GM21390 (cell line): ENCODE data around the gene MADCAM1.

Experiments
- ATAC-seq: cut with Tn5 transposase; IDR thresholded peaks from one replicate; pipeline ENCODE4 v1.9.1; 2021; ENCODE audit not compliant: unreplicated experiment

The MADCAM1 gene

DNA sequence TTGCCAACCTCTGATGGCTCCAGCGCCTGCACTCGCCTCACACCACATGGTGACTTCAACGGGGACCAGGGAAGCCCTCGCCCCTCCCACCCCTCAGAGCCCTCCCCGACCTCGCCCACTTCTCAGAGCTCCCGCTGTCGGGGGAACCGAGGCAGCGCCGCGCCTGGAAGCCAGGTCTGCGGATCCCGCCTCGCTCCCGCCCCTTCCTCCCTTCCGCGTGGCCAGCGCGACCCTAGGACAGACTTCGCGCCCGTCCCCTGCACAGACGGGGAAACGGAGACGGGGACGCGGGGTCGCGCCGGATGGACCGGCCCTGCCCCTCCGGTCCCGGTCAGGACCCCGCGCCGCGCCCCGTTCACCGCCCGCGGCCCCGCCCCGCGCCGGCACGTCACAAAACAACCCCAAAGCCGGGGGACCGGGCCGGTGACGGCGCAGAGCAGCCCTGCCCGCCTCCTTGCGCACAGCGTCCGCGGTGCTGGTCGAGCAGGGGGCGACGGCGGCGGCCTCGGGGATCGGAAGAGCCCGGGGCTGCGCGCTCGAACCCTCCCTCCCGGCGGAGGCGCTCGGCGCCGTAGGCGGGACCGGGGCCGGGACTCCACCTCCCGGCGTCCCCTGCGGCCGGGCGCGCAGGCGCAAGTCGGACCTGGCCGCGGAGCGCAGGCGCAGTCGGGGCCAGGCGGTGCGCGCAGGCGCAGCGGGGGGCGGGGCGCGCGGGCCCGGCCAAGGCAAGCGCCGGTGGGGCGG lies 34.9 kb downstream of the MADCAM1 start:
- peak; percentile 53 for ATAC-seq

DNA sequence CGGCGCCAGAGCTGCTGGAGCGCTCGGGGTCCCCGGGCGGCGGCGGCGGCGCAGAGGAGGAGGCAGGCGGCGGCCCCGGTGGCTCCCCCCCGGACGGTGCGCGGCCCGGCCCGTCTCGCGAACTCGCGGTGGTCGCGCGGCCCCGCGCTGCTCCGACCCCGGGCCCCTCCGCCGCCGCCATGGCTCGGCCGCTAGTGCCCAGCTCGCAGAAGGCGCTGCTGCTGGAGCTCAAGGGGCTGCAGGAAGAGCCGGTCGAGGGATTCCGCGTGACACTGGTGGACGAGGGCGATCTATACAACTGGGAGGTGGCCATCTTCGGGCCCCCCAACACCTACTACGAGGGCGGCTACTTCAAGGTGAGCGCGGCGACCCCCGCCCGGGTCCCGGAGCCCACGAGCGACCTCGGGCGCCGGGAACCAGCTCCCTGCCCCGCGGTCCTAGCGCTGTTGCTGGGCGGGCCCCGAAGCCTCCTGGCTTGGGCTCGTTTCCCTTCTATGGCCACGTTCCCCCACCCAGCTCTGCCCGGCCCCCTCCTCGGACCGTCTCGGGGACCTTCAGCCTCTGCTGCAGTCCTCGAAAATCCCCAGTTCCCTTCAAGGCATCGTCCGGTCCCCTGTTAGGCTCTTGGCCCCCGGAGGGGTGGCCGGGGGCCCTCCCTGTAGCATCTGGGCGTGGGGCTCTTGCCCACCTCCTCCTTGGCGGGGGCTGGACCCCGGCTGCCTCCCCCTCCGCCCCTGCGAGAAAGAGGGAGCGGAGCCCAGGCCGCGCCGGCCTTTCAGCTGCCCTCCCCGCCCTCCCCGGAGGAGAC lies 35.7 kb downstream of the MADCAM1 start, which contains the start of gene CDC34:
Gene CDC34 (plus strand): TSS at position 8 of the 808 bp plus-strand sequence. CDS start 172 bp downstream, at position 180.
- ATAC-seq, result peak; percentile 3

DNA sequence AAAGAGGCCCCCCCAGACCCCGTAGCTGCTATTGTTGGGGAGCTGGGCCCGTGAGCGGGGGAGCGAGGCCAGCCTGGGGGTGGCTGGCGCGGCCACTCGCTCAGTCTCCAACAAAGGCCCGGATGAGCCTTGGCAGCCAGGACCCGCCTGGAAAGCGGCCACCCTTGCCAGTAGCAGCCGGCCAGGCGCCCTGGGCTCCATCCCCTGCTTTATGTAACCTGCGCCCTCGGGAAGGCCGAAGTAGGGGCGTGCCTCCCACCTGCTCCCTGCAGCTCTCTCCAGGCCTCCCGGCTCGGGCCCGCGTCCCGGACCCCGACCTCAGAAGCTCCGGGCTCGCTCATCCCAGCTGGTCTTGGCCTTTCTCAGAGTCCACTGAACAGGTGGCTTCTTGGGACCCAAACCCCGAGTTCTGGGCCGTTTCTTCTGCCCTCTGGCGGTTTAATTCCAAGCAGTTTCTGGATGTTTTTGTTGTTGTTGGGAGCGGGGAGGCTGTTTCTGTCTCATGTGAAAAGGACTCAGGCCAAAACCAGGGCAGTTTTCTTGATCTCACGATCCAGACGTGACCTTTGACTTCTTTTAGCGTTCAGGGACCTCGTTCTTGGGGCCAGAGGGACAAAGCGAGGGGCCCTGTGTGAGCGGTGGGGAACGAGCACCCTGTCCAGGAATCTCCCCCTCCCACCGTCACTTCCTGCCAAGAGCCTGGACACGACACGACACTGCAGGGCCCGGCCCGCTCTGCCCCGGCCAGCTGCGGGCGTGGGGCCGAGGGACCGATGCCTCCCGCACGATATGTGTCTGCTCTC lies 36.5 kb downstream of the MADCAM1 start:
- no peak for ATAC-seq

DNA sequence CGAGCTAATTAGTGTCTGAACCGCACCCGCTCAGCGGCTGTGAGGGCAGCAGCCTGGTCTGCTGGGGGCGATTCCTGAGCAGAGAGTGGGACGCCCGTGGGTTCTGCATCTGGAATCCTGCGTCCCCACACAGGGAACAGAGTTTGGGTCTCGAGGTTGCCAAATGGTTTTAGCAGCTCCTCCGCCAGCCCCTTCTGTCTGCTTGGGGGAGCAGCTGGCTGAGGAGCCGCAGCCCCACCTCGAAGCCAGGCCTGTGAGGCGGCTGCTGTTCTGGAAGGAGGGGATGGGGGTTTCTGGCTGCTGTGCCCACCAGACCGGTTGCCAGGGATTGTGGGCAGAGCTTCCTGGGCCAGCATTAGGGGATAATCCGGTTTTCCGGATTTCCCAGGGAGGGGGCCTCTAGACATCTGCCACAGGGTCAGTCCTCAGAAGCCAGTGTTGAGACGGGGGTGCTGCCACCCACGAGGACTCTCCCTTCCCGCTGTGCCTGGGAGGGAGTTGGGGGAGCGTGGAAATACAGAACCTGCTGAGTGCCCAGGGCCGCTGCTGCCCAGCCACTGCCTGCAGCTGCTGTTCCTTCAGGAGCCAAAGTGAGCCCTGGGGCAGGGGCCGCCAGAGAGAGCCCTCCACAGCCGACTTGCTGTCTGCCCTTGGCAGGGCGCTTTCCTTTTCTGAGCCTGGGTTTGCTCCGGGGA lies 37.2 kb downstream of the MADCAM1 start:
- no peak for ATAC-seq

- no peak for ATAC-seq
These were observed 37.8 kb downstream of the MADCAM1 start for GRCh38 chr19:534088-534487.

DNA sequence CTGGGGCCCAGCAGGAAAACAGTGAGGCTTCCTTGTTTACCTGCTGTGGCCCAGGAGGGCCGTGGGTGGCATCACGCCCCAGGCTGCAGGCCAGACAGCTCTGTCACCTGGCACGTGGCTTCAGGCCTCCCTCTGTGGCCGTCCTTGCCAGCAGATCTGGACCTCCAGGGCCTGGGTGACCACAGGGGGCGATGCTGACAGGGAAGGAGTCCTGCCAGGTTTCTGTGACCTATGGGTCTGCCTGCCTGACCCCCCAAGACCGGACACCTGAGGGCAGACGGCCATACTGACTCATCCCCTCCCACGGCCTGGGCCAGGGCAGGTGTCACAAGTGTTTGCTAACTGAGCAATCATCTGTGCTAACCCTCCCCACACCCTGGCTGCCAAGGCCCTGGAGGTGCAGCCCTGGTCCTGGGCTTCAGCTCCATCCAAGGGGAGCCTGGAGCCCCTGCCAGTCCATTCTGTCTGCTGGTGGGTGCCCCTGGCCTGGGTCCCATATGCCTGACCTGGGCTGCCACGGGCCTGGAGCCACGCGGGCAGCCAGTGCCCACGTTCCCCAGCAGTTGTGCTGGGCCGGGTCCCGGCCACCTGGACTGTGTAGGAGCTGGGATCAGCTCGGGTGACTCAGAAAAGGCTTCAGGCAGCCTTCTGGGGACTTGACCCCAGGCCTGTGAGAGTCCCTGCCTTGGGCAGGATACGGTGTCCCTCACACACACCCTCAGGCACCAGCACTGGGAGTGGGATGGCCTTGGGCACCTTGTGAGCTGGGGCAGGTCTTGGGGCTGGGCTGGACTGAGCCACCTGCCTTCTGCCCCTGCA lies 38.9 kb downstream of the MADCAM1 start:
- ATAC-seq, result no peak

- ATAC-seq, result no peak
These were observed 40.0 kb downstream of the MADCAM1 start for GRCh38 chr19:536031-536880.

GRCh38 chr19:536881-537404 lies 40.7 kb downstream of the MADCAM1 start:
- no peak for ATAC-seq

GRCh38 chr19:538641-539428 lies 42.5 kb downstream of the MADCAM1 start:
- ATAC-seq, result no peak

- no peak for ATAC-seq
These were observed 43.2 kb downstream of the MADCAM1 start for GRCh38 chr19:539429-540030.

- ATAC-seq, result no peak
These were observed 44.8 kb downstream of the MADCAM1 start for GRCh38 chr19:540867-541637.

GRCh38 chr19:541699-542098 lies 45.4 kb downstream of the MADCAM1 start:
- no peak for ATAC-seq

DNA sequence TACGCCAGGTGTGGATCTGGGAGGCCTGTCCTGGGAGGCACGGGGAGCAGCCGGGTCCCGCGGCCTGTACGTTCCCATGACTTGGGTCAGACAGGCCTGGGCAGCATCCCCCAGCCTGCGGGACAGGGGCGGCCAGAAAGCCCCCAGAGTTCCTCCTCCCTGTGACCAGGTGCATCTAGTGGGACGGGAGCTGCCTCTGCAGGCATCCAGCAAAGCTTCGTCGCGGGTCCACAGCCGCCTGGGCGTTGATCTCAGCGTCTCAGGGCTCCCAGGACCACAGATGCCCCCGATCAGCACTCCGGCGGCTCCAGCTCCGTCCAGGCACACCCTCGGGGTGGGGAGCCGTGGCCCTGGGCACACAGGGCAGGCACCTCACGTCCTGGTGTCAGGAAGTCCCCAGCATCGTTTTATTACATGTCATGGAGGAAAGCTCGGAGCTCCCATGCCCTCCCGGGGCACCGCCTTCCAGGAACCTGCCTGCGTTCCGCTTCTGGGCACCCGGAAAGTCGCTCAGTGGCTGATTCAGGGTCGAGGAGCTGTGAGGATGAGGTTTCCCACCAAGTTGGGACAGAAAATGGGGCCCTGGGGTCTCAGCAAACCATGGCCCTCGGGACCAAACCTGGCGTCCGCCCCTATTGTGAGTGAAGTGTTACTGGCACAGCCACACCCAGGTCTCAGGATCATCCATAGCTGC lies 46.0 kb downstream of the MADCAM1 start:
- ATAC-seq, result no peak

DNA sequence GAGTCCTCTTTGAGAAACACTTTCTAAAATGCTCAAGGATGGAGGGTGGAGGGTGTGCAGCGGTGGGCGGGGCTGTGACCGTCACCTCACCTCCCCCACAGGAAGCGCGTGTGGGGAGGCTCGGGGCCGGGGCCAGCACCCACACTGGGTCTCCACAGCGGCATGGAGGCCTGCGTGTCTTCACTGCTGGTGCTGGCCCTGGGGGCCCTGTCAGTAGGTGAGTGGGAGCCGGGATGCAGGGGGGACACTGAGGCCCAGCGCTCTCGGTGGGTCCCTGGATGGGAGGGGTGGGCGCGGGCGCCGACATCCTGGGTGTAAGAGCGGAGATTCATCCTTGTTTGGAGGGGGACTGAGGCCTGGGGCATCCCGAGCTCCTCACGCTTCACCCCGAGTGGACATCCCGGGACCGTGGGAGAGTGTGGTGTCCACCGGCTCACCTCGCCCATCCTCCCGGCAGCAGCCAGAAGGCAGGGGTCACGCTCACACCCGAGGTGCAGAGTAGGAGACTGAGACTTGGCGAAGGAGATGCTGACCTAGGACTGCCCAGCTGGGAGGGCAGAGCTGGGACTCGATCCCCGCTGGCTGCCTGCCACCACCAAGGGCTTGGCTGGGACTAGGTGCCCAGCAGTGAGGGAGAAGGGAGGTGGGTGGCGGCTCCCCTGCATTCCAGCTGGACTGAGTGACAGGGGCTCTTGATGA lies 47.8 kb downstream of the MADCAM1 start, which contains the start of gene GZMM:
Gene GZMM (plus strand): TSS at position 144 of the 699 bp plus-strand sequence. CDS start 19 bp downstream, at position 163.
- ATAC-seq, result no peak

- ATAC-seq, result no peak
These were observed 50.8 kb downstream of the MADCAM1 start for GRCh38 chr19:547117-547516.
